Esophagus muscularis mucosa (tissue), 3 donors: Measurements from ENCODE around the gene SLC30A7.

Experiments used
- POLR2AphosphoS5 ChIP-seq, 2 donors: sonication (generic); formaldehyde crosslinking; IDR thresholded peaks; one replicate each; pipeline ENCODE4 v1.6.1; 2017; ENCODE audit warnings: antibody characterized with exemption in 2 of 2
- TF ChIP-seq, protein P1 (sequence below), 3 experiments: fragments of 200-600 bp in 2 of 3; fragments of 450-650 bp in 1 of 3; sonication (generic) in 2 of 3; IDR thresholded peaks; one replicate each; pipeline ENCODE4 v1.5.1; 2017 to 2019; ENCODE audit warnings: antibody characterized with exemption in 3 of 3, mild to moderate bottlenecking in 2 of 3, moderate library complexity in 1 of 3

DNA sequence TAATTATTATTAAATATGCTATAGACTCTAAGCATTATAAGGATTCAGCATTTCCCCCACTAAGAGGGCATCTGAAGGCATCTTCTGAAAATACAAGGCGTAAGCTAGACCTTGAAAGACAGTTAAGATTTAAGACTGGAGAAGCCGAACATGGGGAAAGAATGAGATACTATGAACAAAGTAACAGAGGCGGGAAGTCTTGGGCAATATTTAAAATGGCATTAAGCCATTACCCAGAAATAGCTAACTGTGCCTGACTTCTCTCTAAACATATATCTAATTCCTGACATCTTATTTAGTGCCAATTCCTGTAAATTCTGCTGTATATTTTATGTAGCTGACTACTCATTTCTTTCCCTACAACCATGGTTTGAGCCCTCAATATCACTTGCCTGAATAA is 108.8 kb downstream of the SLC30A7 start:
- TF ChIP-seq, protein P1, sequence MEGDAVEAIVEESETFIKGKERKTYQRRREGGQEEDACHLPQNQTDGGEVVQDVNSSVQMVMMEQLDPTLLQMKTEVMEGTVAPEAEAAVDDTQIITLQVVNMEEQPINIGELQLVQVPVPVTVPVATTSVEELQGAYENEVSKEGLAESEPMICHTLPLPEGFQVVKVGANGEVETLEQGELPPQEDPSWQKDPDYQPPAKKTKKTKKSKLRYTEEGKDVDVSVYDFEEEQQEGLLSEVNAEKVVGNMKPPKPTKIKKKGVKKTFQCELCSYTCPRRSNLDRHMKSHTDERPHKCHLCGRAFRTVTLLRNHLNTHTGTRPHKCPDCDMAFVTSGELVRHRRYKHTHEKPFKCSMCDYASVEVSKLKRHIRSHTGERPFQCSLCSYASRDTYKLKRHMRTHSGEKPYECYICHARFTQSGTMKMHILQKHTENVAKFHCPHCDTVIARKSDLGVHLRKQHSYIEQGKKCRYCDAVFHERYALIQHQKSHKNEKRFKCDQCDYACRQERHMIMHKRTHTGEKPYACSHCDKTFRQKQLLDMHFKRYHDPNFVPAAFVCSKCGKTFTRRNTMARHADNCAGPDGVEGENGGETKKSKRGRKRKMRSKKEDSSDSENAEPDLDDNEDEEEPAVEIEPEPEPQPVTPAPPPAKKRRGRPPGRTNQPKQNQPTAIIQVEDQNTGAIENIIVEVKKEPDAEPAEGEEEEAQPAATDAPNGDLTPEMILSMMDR (IDR thresholded peaks at IDR 0.05) = no peak
- TF ChIP-seq POLR2AphosphoS5 (IDR thresholded peaks at IDR 0.05) = no peak
